SK-N-SH (cell line): ENCODE results near the gene ZNF283. TPM values are rescaled to one million over a fixed set of nuclear protein-coding genes. Genes with fewer than 3 reads are reported as not detected.

Source experiments
- CTCF ChIA-PET: fragments of 300-600, 350-600 bp; formaldehyde crosslinking; extraction: SDS; loops from one replicate; lab custom pipeline; 2021; lab: Yijun Ruan, JAX
- POLR2A ChIA-PET: fragments of 350-600 bp; sonication (Branson Sonifier 250); formaldehyde crosslinking; extraction: SDS; loops from one replicate; lab custom pipeline; 2020; ENCODE audit warnings: antibody characterized with exemption, inconsistent platforms; lab: Yijun Ruan, JAX
- DNase-seq: peaks from one replicate; pipeline ENCODE4 v3.0.0; 2012
- H2AFZ ChIP-seq: fragments of 200-600 bp; sonication (generic); 2 replicates; pipeline ENCODE4 v1.8.1; 2016; ENCODE audit warnings: antibody characterized with exemption, mild to moderate bottlenecking, low read depth
- H3F3A ChIP-seq: fragments of 200-600 bp; sonication (generic); replicated peaks from 2 replicates; pipeline ENCODE3; 2016; ENCODE audit warnings: antibody characterized with exemption, mild to moderate bottlenecking; ENCODE audit not compliant: insufficient read depth
- H3K27ac ChIP-seq, 2 experiments: fragments of 200-500 bp in 1 of 2; fragments of 200-600 bp in 1 of 2; sonication (Bioruptor generic) in 1 of 2; sonication (generic), shearing (Covaris generic) in 1 of 2; 2 replicates each; pipeline versions ENCODE4 v1.5.1 to v1.6.1; 2014 to 2016; ENCODE audit warnings: low read depth in 2 of 2, inconsistent platforms in 1 of 2, low read length in 1 of 2, mild to moderate bottlenecking in 1 of 2, mixed read lengths in 1 of 2
- H3K27me3 ChIP-seq: fragments of 200-600 bp; sonication (generic), shearing (Covaris generic); 2 replicates; pipeline ENCODE4 v1.6.1; 2016; ENCODE audit warnings: mixed run types; ENCODE audit not compliant: insufficient read depth
- H3K36me3 ChIP-seq, 2 experiments: fragments of 200-500 bp in 1 of 2; fragments of 200-600 bp in 1 of 2; sonication (Bioruptor generic) in 1 of 2; sonication (generic) in 1 of 2; replicated peaks in 1 of 2; 2 replicates each; pipeline versions ENCODE3 to v1.5.1; 2014 to 2016; ENCODE audit warnings: low read length in 1 of 2, mild to moderate bottlenecking in 1 of 2; ENCODE audit not compliant: insufficient read depth in 2 of 2, control insufficient read depth in 1 of 2
- H3K4me1 ChIP-seq, 2 experiments: fragments of 200-500 bp in 1 of 2; fragments of 200-600 bp in 1 of 2; sonication (Bioruptor generic) in 1 of 2; sonication (generic), shearing (Covaris generic) in 1 of 2; 2 replicates each; pipeline versions ENCODE4 v1.5.1 to v1.6.1; 2014 to 2016; ENCODE audit warnings: low read depth in 1 of 2, low read length in 1 of 2, mixed run types in 1 of 2; ENCODE audit not compliant: insufficient read depth in 2 of 2, control insufficient read depth in 1 of 2
- H3K4me2 ChIP-seq: fragments of 200-600 bp; sonication (generic), shearing (Covaris generic); 2 replicates; pipeline ENCODE4 v1.6.1; 2017; ENCODE audit warnings: mixed run types
- H3K4me3 ChIP-seq, 2 experiments: fragments of 200-500 bp in 1 of 2; fragments of 200-600 bp in 1 of 2; sonication (Bioruptor generic) in 1 of 2; sonication (generic), shearing (Covaris generic) in 1 of 2; 2 replicates each; pipeline versions ENCODE4 v1.5.1 to v1.8.1; 2014 to 2016; ENCODE audit warnings: low read depth in 2 of 2, inconsistent platforms in 1 of 2, low read length in 1 of 2, mild to moderate bottlenecking in 1 of 2, mixed read lengths in 1 of 2, moderate library complexity in 1 of 2
- H3K79me2 ChIP-seq: fragments of 200-600 bp; sonication (generic); 2 replicates; pipeline ENCODE4 v1.8.1; 2017; ENCODE audit warnings: mild to moderate bottlenecking; ENCODE audit not compliant: insufficient read depth
- H3K9ac ChIP-seq: fragments of 200-600 bp; sonication (generic); 2 replicates; pipeline ENCODE4 v1.6.1; 2017; ENCODE audit warnings: mixed run types
- H3K9me2 ChIP-seq: fragments of 200-600 bp; sonication (generic); 2 replicates; pipeline ENCODE4 v1.6.1; 2017; ENCODE audit warnings: mixed run types
- H3K9me3 ChIP-seq: fragments of 200-600 bp; sonication (generic); 2 replicates; pipeline ENCODE4 v1.6.1; 2017; ENCODE audit warnings: mixed run types, mild to moderate bottlenecking, moderate library complexity
- H4K20me1 ChIP-seq: fragments of 200-600 bp; sonication (generic); 2 replicates; pipeline ENCODE4 v1.6.1; 2017; ENCODE audit warnings: mild to moderate bottlenecking, mixed run types; ENCODE audit not compliant: insufficient read depth
- CHD2 ChIP-seq: fragments of 150-350 bp; IDR thresholded peaks from 2 replicates; pipeline ENCODE4 v1.6.1; 2018; ENCODE audit warnings: low read length; ENCODE audit not compliant: partially characterized antibody
- ELF1 ChIP-seq: IDR thresholded peaks from 2 replicates; pipeline ENCODE4 v1.4.0; 2012
- EP300 ChIP-seq, 2 experiments: IDR thresholded peaks; 2 replicates each; pipeline versions ENCODE4 v1.4.0 to v1.6.1; 2012; ENCODE audit warnings: borderline replicate concordance in 1 of 2, low read depth in 1 of 2, low read length in 1 of 2
- FOSL2 ChIP-seq: IDR thresholded peaks from 2 replicates; pipeline ENCODE4 v1.4.0; 2012; ENCODE audit warnings: low read depth, mild to moderate bottlenecking, moderate library complexity, borderline replicate concordance
- GATA2 ChIP-seq: sonication (generic); formaldehyde crosslinking; IDR thresholded peaks from 2 replicates; pipeline ENCODE4 v1.5.0; 2020; ENCODE audit warnings: mild to moderate bottlenecking, missing genetic modification reagents
- IRF3 ChIP-seq: fragments of 150-350 bp; IDR thresholded peaks from 2 replicates; pipeline ENCODE4 v1.6.1; 2016; ENCODE audit warnings: mild to moderate bottlenecking, low read depth, low read length
- NFIC ChIP-seq: IDR thresholded peaks from 2 replicates; pipeline ENCODE4 v1.4.0; 2012; ENCODE audit warnings: borderline replicate concordance
- POLR2AphosphoS5 ChIP-seq: IDR thresholded peaks from 2 replicates; pipeline ENCODE4 v1.6.1; 2012; ENCODE audit warnings: low read depth, low read length
- REST ChIP-seq: IDR thresholded peaks from 2 replicates; pipeline ENCODE4 v1.6.1; 2012; ENCODE audit warnings: mild to moderate bottlenecking, low read depth, low read length, moderate library complexity
- SIN3A ChIP-seq: IDR thresholded peaks from 2 replicates; pipeline ENCODE4 v1.6.1; 2012; ENCODE audit warnings: low read depth, mild to moderate bottlenecking, low read length, moderate library complexity, borderline replicate concordance
- SMC3 ChIP-seq: IDR thresholded peaks from 2 replicates; pipeline ENCODE4 v1.6.1; 2012; ENCODE audit warnings: low read depth, low read length, improper control_type of control experiment
- TCF12 ChIP-seq: IDR thresholded peaks from 2 replicates; pipeline ENCODE4 v1.4.0; 2012
- YY1 ChIP-seq: IDR thresholded peaks from 2 replicates; pipeline ENCODE4 v1.4.0; 2012; ENCODE audit warnings: low read depth, mild to moderate bottlenecking
- ZBTB33 ChIP-seq: IDR thresholded peaks from 2 replicates; pipeline ENCODE4 v1.4.0; 2012; ENCODE audit warnings: low read depth, borderline replicate concordance
- WGBS: methylation state at CpG from one replicate; pipeline ENCODE4 v1.1.6; 2017; ENCODE audit warnings: low lambda C conversion rate; 5-methylcytosine and 5-hydroxymethylcytosine counted together
- polyA plus RNA-seq, 3 experiments: library from polyadenylated mRNA; depleted of rRNA; stranded (reverse); fragments of >200 nt; gene quantifications; 2 replicates each; pipeline ENCODE4 v1.2.3, GENCODE V29; 2012

ZNF283 gene
- polyA plus RNA-seq, 1 of the 3 experiments (the other 2 are of a cell fraction), result 1.6 TPM

- CTCF ChIA-PET, result interaction anchor here (0.8 to 7.6 kb wide), 3 partner anchors 14 to 36 kb away, joined by 3 to 62 read pairs (median 9); no protein-coding TSS in a partner anchor
- H3K4me2 ChIP-seq, result peak within 1 kb of the TSS; percentile 85
- peak within 1 kb of the TSS; percentile 16 to 46; a peak in 2 of 4 replicates for H3K4me3 ChIP-seq
- peak within 1 kb of the TSS; percentile 51; the same call in 1 of the 2 replicates for H2AFZ ChIP-seq
- H3K27ac ChIP-seq, result no peak within 1 kb of the TSS
- POLR2A ChIA-PET, result no interaction called here
- H4K20me1 ChIP-seq, result no peaks in the 10 kb centered on the region
- no peak for DNase-seq
- no peaks in the 10 kb centered on the region for H3K9me2 ChIP-seq
- H3K9me3 ChIP-seq, result no peaks in the 10 kb centered on the region
- H3K27me3 ChIP-seq, result no peaks in the 10 kb centered on the region
- no peak for TF ChIP-seq TCF12
- no peak for TF ChIP-seq EP300 (IDR thresholded peaks at IDR 0.05; ENCODE audit: borderline replicate concordance in 1 of 2, low read depth in 1 of 2, low read length in 1 of 2)
- no peak; the same call in 1 of the 2 replicates for TF ChIP-seq FOSL2
- TF ChIP-seq IRF3, result no peak
- no peak for TF ChIP-seq ZBTB33
- TF ChIP-seq SIN3A, result no peak
- no peak for TF ChIP-seq CHD2
- TF ChIP-seq ELF1, result no peak
- no peak for TF ChIP-seq GATA2 (CRISPR knock-in tag)
- TF ChIP-seq YY1, result no peak
- no peak for TF ChIP-seq POLR2AphosphoS5
- TF ChIP-seq, all 33 proteins: peak for 0
- WGBS, result 37% methylated on average over 16 of the region's 19 CpGs
- peaks cover 13% of the 10 kb centered on the region for H3F3A ChIP-seq
- H3K9ac ChIP-seq, result peak within 1 kb of the TSS; percentile 52
- no peaks in the 10 kb centered on the region for H3K36me3 ChIP-seq
- peaks cover 11 to 31% of the 10 kb centered on the region in 2 experiments; a peak in 3 of 4 replicates for H3K4me1 ChIP-seq
- H3K79me2 ChIP-seq, result no peaks in the 10 kb centered on the region
Measured at GRCh38 chr19:43780706-43781525, 46.2 kb upstream of the ZNF283 start, which contains the start of gene KCNN4. Gene KCNN4 (minus strand): TSS chr19:43780973. CDS start chr19:43780861, 112 bp downstream.

DNA sequence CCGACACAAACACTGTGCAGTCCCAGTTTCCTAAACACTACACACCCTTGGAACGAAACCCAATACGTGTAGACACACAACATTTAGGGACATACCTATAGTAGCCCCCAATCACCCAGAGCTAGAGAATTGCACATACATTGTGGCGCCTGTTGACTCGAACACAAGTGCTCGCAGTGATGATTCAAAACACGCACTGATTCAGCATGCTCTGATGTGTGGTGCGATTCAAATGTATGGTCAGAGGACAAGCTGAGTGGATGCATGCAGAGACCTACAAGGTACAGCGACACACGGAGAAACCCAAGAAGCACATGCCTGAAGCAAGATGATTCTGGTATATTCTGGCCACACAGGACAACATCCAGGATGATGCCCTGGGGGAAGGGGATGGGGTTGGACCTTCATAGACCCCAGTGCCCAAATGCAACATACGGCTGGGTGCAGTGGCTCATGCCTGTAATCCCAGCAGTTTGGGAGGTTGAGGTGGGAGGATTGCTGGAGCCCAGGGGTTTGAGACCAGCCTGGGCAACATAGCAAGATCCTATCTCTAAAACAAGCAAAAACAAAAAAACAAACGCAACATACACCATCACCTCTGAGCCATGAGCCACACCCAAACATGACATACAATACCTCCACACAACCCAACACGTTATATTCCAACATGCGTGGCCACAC lies 45.4 kb upstream of the ZNF283 start:
- Histone ChIP-seq H3K4me3 (no peak overlapping the region), H3K27ac (no peak overlapping the region), H3K9me3 (no peaks in the 10 kb centered on the region), H3K9me2 (no peaks in the 10 kb centered on the region), H3K4me2 (no peak overlapping the region), H4K20me1 (no peaks in the 10 kb centered on the region), H3K4me1 (peaks cover 11 to 31% of the 10 kb centered on the region in 2 experiments; a peak in 3 of 4 replicates), H3K27me3 (no peaks in the 10 kb centered on the region), H3K79me2 (no peaks in the 10 kb centered on the region), H3K9ac (no peak overlapping the region), H2AFZ (no peak overlapping the region), H3F3A (peaks cover 14% of the 10 kb centered on the region), H3K36me3 (no peaks in the 10 kb centered on the region)
- POLR2A ChIA-PET, result no interaction called here
- TF ChIP-seq ZBTB33 (no peak), REST (no peak), SMC3 (no peak), NFIC (no peak)
- CTCF ChIA-PET, result interaction anchor here (0.9 kb wide), 1 partner anchor 36 kb away, joined by 4 read pairs; no protein-coding TSS in a partner anchor
- DNase-seq, result no peak
- 89% methylated on average over 14 of the region's 14 CpGs for WGBS
